Measurements from ENCODE around the gene ERC1.

Gene ERC1

GRCh38 chr12:1403417-1403816 is 412.4 kb downstream of the ERC1 start:
- peaks cover 11% of the 10 kb centered on the region for H3K36me3 ChIP-seq (ENCODE audit: insufficient read depth, low read length)
- no peaks in the 10 kb centered on the region for H3K9me3 ChIP-seq (ENCODE audit: low read length)
- no peak overlapping the region for H3K4me3 ChIP-seq (ENCODE audit: low read depth, low read length, poor library complexity, severe bottlenecking)
- H3K27ac ChIP-seq (ENCODE audit: low read depth, low read length, poor library complexity, severe bottlenecking) = no peak overlapping the region
- H2AFZ ChIP-seq (ENCODE audit: low read length) = no peak overlapping the region
- TF ChIP-seq, protein P1, sequence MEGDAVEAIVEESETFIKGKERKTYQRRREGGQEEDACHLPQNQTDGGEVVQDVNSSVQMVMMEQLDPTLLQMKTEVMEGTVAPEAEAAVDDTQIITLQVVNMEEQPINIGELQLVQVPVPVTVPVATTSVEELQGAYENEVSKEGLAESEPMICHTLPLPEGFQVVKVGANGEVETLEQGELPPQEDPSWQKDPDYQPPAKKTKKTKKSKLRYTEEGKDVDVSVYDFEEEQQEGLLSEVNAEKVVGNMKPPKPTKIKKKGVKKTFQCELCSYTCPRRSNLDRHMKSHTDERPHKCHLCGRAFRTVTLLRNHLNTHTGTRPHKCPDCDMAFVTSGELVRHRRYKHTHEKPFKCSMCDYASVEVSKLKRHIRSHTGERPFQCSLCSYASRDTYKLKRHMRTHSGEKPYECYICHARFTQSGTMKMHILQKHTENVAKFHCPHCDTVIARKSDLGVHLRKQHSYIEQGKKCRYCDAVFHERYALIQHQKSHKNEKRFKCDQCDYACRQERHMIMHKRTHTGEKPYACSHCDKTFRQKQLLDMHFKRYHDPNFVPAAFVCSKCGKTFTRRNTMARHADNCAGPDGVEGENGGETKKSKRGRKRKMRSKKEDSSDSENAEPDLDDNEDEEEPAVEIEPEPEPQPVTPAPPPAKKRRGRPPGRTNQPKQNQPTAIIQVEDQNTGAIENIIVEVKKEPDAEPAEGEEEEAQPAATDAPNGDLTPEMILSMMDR (IDR thresholded peaks at IDR 0.05; ENCODE audit: low read length) = no peak
- TF ChIP-seq EZH2 (IDR thresholded peaks at IDR 0.05; ENCODE audit: borderline replicate concordance, low read length) = no peak
- no peaks in the 10 kb centered on the region for H3K9me2 ChIP-seq (ENCODE audit: low read depth, low read length)
- H3K4me1 ChIP-seq (ENCODE audit: insufficient read depth, low read length, severe bottlenecking) = no peaks in the 10 kb centered on the region
- H3K27me3 ChIP-seq (ENCODE audit: insufficient read depth, low read length) = no peaks in the 10 kb centered on the region
- H3K79me2 ChIP-seq (ENCODE audit: insufficient read depth, low read length) = no peaks in the 10 kb centered on the region
- no peak overlapping the region for H3K4me2 ChIP-seq (ENCODE audit: low read length)
- no peaks in the 10 kb centered on the region for H3F3A ChIP-seq (ENCODE audit: insufficient read depth, low read length)
- H3K9ac ChIP-seq (ENCODE audit: low read length) = no peak overlapping the region
- no peaks in the 10 kb centered on the region for H4K20me1 ChIP-seq (ENCODE audit: insufficient read depth, low read length)

DNA sequence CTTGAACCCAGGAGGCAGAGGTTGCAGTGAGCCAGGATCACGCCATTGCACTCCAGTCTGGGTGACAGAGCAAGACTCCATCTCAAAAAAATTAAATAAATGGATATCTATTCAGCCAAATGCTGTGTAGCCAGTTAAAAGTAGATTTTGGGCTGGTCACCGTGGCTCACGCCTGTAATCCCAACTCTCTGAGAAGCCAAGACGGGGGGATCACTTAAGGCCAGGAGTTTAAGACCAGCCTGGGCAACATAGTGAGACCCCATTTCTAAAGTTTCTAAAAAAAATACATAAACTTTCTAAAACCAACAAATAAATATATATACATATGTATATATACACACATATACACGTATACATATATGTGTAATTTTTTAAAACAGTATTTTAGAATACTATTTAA is 414.6 kb downstream of the ERC1 start:
- Histone ChIP-seq H3K4me2 (ENCODE audit: low read length) (no peak overlapping the region), H3K27ac (ENCODE audit: low read depth, low read length, poor library complexity, severe bottlenecking) (no peak overlapping the region), H3K4me3 (ENCODE audit: low read depth, low read length, poor library complexity, severe bottlenecking) (no peak overlapping the region), H3K9ac (ENCODE audit: low read length) (no peak overlapping the region), H2AFZ (ENCODE audit: low read length) (no peak overlapping the region), H3K4me1 (ENCODE audit: insufficient read depth, low read length, severe bottlenecking) (no peaks in the 10 kb centered on the region), H3K27me3 (ENCODE audit: insufficient read depth, low read length) (no peaks in the 10 kb centered on the region), H3K9me2 (ENCODE audit: low read depth, low read length) (no peaks in the 10 kb centered on the region), H3F3A (ENCODE audit: insufficient read depth, low read length) (no peaks in the 10 kb centered on the region), H3K36me3 (ENCODE audit: insufficient read depth, low read length) (peaks cover 27% of the 10 kb centered on the region; the same call in 1 of the 2 replicates), H3K9me3 (ENCODE audit: low read length) (no peaks in the 10 kb centered on the region), H4K20me1 (ENCODE audit: insufficient read depth, low read length) (no peaks in the 10 kb centered on the region), H3K79me2 (ENCODE audit: insufficient read depth, low read length) (no peaks in the 10 kb centered on the region)
- TF ChIP-seq, protein P1 (IDR thresholded peaks at IDR 0.05; ENCODE audit: low read length) = no peak
- no peak for TF ChIP-seq EZH2 (IDR thresholded peaks at IDR 0.05; ENCODE audit: borderline replicate concordance, low read length)

DNA sequence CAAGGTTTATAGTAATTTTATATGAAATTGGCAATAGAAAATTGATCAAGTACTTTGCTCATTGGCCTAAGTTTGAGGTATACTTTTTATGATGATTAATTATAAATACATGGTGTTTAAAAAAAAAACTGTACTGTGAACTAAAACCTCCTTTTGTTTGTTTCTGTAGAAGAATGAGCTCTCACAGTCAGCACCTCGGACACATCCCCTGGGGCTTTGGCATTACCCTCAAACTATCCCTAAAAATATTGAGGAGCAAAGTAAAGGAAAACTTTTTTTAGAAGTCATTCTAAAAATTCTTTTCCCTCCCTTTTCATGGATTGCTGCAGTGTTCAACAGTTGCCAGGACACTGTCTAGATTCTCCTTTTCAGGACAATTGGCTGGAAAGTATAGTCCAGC is 419.8 kb downstream of the ERC1 start:
- no peaks in the 10 kb centered on the region for H3F3A ChIP-seq (ENCODE audit: insufficient read depth, low read length)
- no peaks in the 10 kb centered on the region for H3K4me1 ChIP-seq (ENCODE audit: insufficient read depth, low read length, severe bottlenecking)
- no peak overlapping the region for H3K9ac ChIP-seq (ENCODE audit: low read length)
- no peaks in the 10 kb centered on the region for H3K79me2 ChIP-seq (ENCODE audit: insufficient read depth, low read length)
- TF ChIP-seq EZH2 (IDR thresholded peaks at IDR 0.05; ENCODE audit: borderline replicate concordance, low read length) = no peak
- TF ChIP-seq, protein P1 (IDR thresholded peaks at IDR 0.05; ENCODE audit: low read length) = no peak
- H3K4me2 ChIP-seq (ENCODE audit: low read length) = no peak overlapping the region
- H3K36me3 ChIP-seq (ENCODE audit: insufficient read depth, low read length) = peaks cover 56% of the 10 kb centered on the region
- no peaks in the 10 kb centered on the region for H4K20me1 ChIP-seq (ENCODE audit: insufficient read depth, low read length)
- H3K27me3 ChIP-seq (ENCODE audit: insufficient read depth, low read length) = no peaks in the 10 kb centered on the region
- no peak overlapping the region for H3K4me3 ChIP-seq (ENCODE audit: low read depth, low read length, poor library complexity, severe bottlenecking)
- no peak overlapping the region for H2AFZ ChIP-seq (ENCODE audit: low read length)
- H3K27ac ChIP-seq (ENCODE audit: low read depth, low read length, poor library complexity, severe bottlenecking) = no peak overlapping the region
- no peaks in the 10 kb centered on the region for H3K9me3 ChIP-seq (ENCODE audit: low read length)
- H3K9me2 ChIP-seq (ENCODE audit: low read depth, low read length) = no peaks in the 10 kb centered on the region

All from OCI-LY1 (cell line).